Peyer's patch (tissue), 4 donors: ENCODE results near the gene ZNF101.

Source experiments
- CTCF ChIP-seq, 6 experiments: fragments of 450-650 bp in 4 of 6; fragments of 200-600 bp in 2 of 6; sonication (generic) in 1 of 6; IDR thresholded peaks; one replicate each; pipeline ENCODE4 v1.5.1; 2017 to 2019; ENCODE audit warnings: antibody characterized with exemption in 6 of 6, mild to moderate bottlenecking in 3 of 6, moderate library complexity in 1 of 6
- POLR2A ChIP-seq, 2 donors: fragments of 450-650 bp; IDR thresholded peaks; one replicate each; pipeline ENCODE4 v1.5.1; 2017; ENCODE audit warnings: antibody characterized with exemption in 2 of 2, mild to moderate bottlenecking in 2 of 2, moderate library complexity in 2 of 2

GRCh38 chr19:19643158-19644053, 25.2 kb upstream of the ZNF101 start, which contains the start of gene GMIP:
- TF ChIP-seq CTCF (IDR thresholded peaks at IDR 0.05) (peak; percentile 79 to 92 (median 88)), POLR2A (IDR thresholded peaks at IDR 0.05) (peak; percentile 76 to 84)
